ENCODE results near the gene TDRD7. TPM values are rescaled to one million over a fixed set of nuclear protein-coding genes. Genes with fewer than 3 reads are reported as not detected.

The TDRD7 gene
- polyA plus RNA-seq, 1 donor from 2014 or later = 9.7 TPM

GRCh38 chr9:97529363-97530076, 117.6 kb downstream of the TDRD7 start:
- no peaks in the 10 kb centered on the region for H4K20me1 ChIP-seq (ENCODE audit: insufficient read depth)
- H3K36me3 ChIP-seq (ENCODE audit: insufficient read depth, low read length) = no peaks in the 10 kb centered on the region
- H3K9me2 ChIP-seq (ENCODE audit: insufficient read depth, low read length) = no peaks in the 10 kb centered on the region
- H2AFZ ChIP-seq (ENCODE audit: low read depth, low read length) = no peak overlapping the region
- no peaks in the 10 kb centered on the region for H3K79me2 ChIP-seq (replicated peaks; ENCODE audit: insufficient read depth, low read length)
- no peaks in the 10 kb centered on the region for H3K9me3 ChIP-seq (ENCODE audit: low read length)
- H3K27ac ChIP-seq (ENCODE audit: low read length) = no peak overlapping the region
- no peak overlapping the region for H3K4me2 ChIP-seq (ENCODE audit: low read length)
- no peak overlapping the region for H3K4me3 ChIP-seq (ENCODE audit: low read length)
- no peak overlapping the region for H3K9ac ChIP-seq (ENCODE audit: low read length)
- no peak for TF ChIP-seq RAD21 (conservative IDR thresholded peaks at IDR 0.05)
- no peak for TF ChIP-seq EZH2 (IDR thresholded peaks at IDR 0.05; ENCODE audit: borderline replicate concordance, insufficient read depth, low read length, poor library complexity, severe bottlenecking)
- no peak for TF ChIP-seq EP300 (conservative IDR thresholded peaks at IDR 0.05; ENCODE audit: poor library complexity, severe bottlenecking)
- TF ChIP-seq POLR2AphosphoS5 (IDR thresholded peaks at IDR 0.05) = no peak
- TF ChIP-seq, protein P1, sequence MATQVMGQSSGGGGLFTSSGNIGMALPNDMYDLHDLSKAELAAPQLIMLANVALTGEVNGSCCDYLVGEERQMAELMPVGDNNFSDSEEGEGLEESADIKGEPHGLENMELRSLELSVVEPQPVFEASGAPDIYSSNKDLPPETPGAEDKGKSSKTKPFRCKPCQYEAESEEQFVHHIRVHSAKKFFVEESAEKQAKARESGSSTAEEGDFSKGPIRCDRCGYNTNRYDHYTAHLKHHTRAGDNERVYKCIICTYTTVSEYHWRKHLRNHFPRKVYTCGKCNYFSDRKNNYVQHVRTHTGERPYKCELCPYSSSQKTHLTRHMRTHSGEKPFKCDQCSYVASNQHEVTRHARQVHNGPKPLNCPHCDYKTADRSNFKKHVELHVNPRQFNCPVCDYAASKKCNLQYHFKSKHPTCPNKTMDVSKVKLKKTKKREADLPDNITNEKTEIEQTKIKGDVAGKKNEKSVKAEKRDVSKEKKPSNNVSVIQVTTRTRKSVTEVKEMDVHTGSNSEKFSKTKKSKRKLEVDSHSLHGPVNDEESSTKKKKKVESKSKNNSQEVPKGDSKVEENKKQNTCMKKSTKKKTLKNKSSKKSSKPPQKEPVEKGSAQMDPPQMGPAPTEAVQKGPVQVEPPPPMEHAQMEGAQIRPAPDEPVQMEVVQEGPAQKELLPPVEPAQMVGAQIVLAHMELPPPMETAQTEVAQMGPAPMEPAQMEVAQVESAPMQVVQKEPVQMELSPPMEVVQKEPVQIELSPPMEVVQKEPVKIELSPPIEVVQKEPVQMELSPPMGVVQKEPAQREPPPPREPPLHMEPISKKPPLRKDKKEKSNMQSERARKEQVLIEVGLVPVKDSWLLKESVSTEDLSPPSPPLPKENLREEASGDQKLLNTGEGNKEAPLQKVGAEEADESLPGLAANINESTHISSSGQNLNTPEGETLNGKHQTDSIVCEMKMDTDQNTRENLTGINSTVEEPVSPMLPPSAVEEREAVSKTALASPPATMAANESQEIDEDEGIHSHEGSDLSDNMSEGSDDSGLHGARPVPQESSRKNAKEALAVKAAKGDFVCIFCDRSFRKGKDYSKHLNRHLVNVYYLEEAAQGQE (IDR thresholded peaks at IDR 0.05; ENCODE audit: borderline replicate concordance) = no peak
- TF ChIP-seq CTCF (IDR thresholded peaks at IDR 0.05; ENCODE audit: poor library complexity, severe bottlenecking) = no peak
- TF ChIP-seq MXI1 (conservative IDR thresholded peaks at IDR 0.05; ENCODE audit: poor library complexity, severe bottlenecking) = no peak
- no peak for TF ChIP-seq TAF1 (IDR thresholded peaks at IDR 0.05; ENCODE audit: low read depth)
- TF ChIP-seq SMC3 (conservative IDR thresholded peaks at IDR 0.05; ENCODE audit: poor library complexity) = no peak
- H3K27me3 ChIP-seq (ENCODE audit: insufficient read depth, low read depth, low read length) = no peaks in the 10 kb centered on the region
- H3F3A ChIP-seq (ENCODE audit: insufficient read depth, low read length, poor library complexity, severe bottlenecking) = no peaks in the 10 kb centered on the region

- Histone ChIP-seq H4K20me1 (ENCODE audit: insufficient read depth) (no peaks in the 10 kb centered on the region), H3K4me2 (ENCODE audit: low read length) (no peak overlapping the region), H3K27me3 (ENCODE audit: insufficient read depth, low read depth, low read length) (no peaks in the 10 kb centered on the region), H3F3A (ENCODE audit: insufficient read depth, low read length, poor library complexity, severe bottlenecking) (no peaks in the 10 kb centered on the region), H3K9ac (ENCODE audit: low read length) (no peak overlapping the region), H3K9me2 (ENCODE audit: insufficient read depth, low read length) (no peaks in the 10 kb centered on the region), H3K79me2 (replicated peaks; ENCODE audit: insufficient read depth, low read length) (no peaks in the 10 kb centered on the region), H3K36me3 (ENCODE audit: insufficient read depth, low read length) (no peaks in the 10 kb centered on the region), H3K9me3 (ENCODE audit: low read length) (no peaks in the 10 kb centered on the region), H3K27ac (ENCODE audit: low read length) (no peak overlapping the region), H3K4me3 (ENCODE audit: low read length) (no peak overlapping the region), H2AFZ (ENCODE audit: low read depth, low read length) (no peak overlapping the region)
- TF ChIP-seq SMC3 (conservative IDR thresholded peaks at IDR 0.05; ENCODE audit: poor library complexity) = no peak
- TF ChIP-seq EZH2 (IDR thresholded peaks at IDR 0.05; ENCODE audit: borderline replicate concordance, insufficient read depth, low read length, poor library complexity, severe bottlenecking) = no peak
- no peak for TF ChIP-seq EP300 (conservative IDR thresholded peaks at IDR 0.05; ENCODE audit: poor library complexity, severe bottlenecking)
- TF ChIP-seq MXI1 (conservative IDR thresholded peaks at IDR 0.05; ENCODE audit: poor library complexity, severe bottlenecking) = no peak
- TF ChIP-seq, protein P1 (IDR thresholded peaks at IDR 0.05; ENCODE audit: borderline replicate concordance) = no peak
- TF ChIP-seq TAF1 (IDR thresholded peaks at IDR 0.05; ENCODE audit: low read depth) = no peak
- no peak for TF ChIP-seq CTCF (IDR thresholded peaks at IDR 0.05; ENCODE audit: poor library complexity, severe bottlenecking)
- no peak for TF ChIP-seq POLR2AphosphoS5 (IDR thresholded peaks at IDR 0.05)
- no peak for TF ChIP-seq RAD21 (conservative IDR thresholded peaks at IDR 0.05)
Observed at GRCh38 chr9:97531888-97532376, 120.0 kb downstream of the TDRD7 start.
